ENCODE data around the gene DENND2C. TPM values are rescaled to one million over a fixed set of nuclear protein-coding genes. Genes with fewer than 3 reads are reported as not detected.
A peak's percentile ranks its signal among the peaks of the same experiment; 100 is the strongest.

The DENND2C gene
- total RNA-seq, 1 donor = 8.3 TPM

DNA sequence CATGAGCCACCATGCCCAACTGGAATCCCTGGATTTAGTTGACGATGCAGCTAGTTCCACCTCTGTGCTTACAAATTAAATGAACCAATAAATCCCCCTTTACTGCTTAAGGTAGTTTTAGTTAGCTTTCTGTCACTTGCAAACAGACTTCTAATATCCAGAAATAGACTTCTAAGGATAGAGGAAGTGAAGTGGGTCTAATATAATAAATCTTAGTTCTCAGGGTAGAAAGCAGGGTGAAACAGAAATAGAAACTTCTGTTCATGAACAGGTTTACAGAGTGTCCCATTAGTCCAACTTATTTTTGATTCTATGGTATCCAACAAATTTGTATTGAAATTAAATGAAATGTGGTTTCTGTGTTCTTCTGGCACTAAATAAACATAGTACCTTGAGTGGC, 108.5 kb downstream of the DENND2C start:
- H3K36me3 ChIP-seq (ENCODE audit: insufficient read depth, low read length) = peaks cover 7% of the 10 kb centered on the region
- TF ChIP-seq, protein P1, sequence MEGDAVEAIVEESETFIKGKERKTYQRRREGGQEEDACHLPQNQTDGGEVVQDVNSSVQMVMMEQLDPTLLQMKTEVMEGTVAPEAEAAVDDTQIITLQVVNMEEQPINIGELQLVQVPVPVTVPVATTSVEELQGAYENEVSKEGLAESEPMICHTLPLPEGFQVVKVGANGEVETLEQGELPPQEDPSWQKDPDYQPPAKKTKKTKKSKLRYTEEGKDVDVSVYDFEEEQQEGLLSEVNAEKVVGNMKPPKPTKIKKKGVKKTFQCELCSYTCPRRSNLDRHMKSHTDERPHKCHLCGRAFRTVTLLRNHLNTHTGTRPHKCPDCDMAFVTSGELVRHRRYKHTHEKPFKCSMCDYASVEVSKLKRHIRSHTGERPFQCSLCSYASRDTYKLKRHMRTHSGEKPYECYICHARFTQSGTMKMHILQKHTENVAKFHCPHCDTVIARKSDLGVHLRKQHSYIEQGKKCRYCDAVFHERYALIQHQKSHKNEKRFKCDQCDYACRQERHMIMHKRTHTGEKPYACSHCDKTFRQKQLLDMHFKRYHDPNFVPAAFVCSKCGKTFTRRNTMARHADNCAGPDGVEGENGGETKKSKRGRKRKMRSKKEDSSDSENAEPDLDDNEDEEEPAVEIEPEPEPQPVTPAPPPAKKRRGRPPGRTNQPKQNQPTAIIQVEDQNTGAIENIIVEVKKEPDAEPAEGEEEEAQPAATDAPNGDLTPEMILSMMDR (IDR thresholded peaks at IDR 0.05; ENCODE audit: extremely low read depth, low read depth, low read length) = no peak
- H3K4me3 ChIP-seq (ENCODE audit: insufficient read depth, low read length) = no peak overlapping the region
- no peak for DNase-seq (ENCODE audit: insufficient read length, low spot score, missing footprints)
- H3K27ac ChIP-seq (ENCODE audit: low read depth, low read length) = no peak overlapping the region
- no peaks in the 10 kb centered on the region for H3K9me3 ChIP-seq (ENCODE audit: low read depth, low read length)
- H3K27me3 ChIP-seq (ENCODE audit: insufficient read depth, low read length) = no peaks in the 10 kb centered on the region
- no peaks in the 10 kb centered on the region for H4K20me1 ChIP-seq (ENCODE audit: insufficient read depth, low read length)
- no peaks in the 10 kb centered on the region for H3K4me1 ChIP-seq (ENCODE audit: insufficient read depth, low read length)
- no peaks in the 10 kb centered on the region for H3K79me2 ChIP-seq (ENCODE audit: insufficient read depth, low read length)
- no peak overlapping the region for H2AFZ ChIP-seq (ENCODE audit: low read length)
- no peak overlapping the region for H3K4me2 ChIP-seq (ENCODE audit: insufficient read depth, low read length)

- DNase-seq (ENCODE audit: insufficient read length, low spot score, missing footprints) = no peak
- no peak overlapping the region for H3K4me2 ChIP-seq (ENCODE audit: insufficient read depth, low read length)
- H3K79me2 ChIP-seq (ENCODE audit: insufficient read depth, low read length) = no peaks in the 10 kb centered on the region
- H3K9me3 ChIP-seq (ENCODE audit: low read depth, low read length) = no peaks in the 10 kb centered on the region
- no peak overlapping the region for H2AFZ ChIP-seq (ENCODE audit: low read length)
- no peaks in the 10 kb centered on the region for H3K27me3 ChIP-seq (ENCODE audit: insufficient read depth, low read length)
- H3K4me3 ChIP-seq (ENCODE audit: insufficient read depth, low read length) = no peak overlapping the region
- H3K27ac ChIP-seq (ENCODE audit: low read depth, low read length) = no peak overlapping the region
- TF ChIP-seq, protein P1 (IDR thresholded peaks at IDR 0.05; ENCODE audit: extremely low read depth, low read depth, low read length) = no peak
- H4K20me1 ChIP-seq (ENCODE audit: insufficient read depth, low read length) = no peaks in the 10 kb centered on the region
- no peaks in the 10 kb centered on the region for H3K4me1 ChIP-seq (ENCODE audit: insufficient read depth, low read length)
- H3K36me3 ChIP-seq (ENCODE audit: insufficient read depth, low read length) = no peaks in the 10 kb centered on the region
Observed at GRCh38 chr1:114559356-114559755, 110.5 kb downstream of the DENND2C start.

DNA sequence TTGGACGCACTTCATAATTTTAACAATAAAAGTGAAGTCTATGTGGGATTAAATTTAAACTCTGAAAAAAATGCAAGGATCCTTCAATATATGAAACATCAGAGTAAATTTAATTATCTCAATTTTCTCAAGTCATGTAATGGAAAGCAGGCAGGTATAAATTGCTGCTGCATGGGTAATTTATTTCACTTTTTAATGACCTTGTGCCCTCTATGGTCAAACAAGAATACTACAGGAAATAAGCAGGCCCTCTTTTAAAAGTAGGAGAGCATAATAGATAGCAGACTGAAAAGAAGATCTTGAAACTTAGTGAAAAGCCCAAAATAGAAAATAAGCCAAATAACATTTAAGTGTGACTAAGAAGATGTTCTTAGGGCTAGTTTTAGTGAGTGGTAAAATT, 111.3 kb downstream of the DENND2C start:
- Histone ChIP-seq H3K4me2 (ENCODE audit: insufficient read depth, low read length) (no peak overlapping the region), H3K36me3 (ENCODE audit: insufficient read depth, low read length) (no peaks in the 10 kb centered on the region), H3K79me2 (ENCODE audit: insufficient read depth, low read length) (no peaks in the 10 kb centered on the region), H4K20me1 (ENCODE audit: insufficient read depth, low read length) (no peaks in the 10 kb centered on the region), H3K27ac (ENCODE audit: low read depth, low read length) (no peak overlapping the region), H3K4me1 (ENCODE audit: insufficient read depth, low read length) (no peaks in the 10 kb centered on the region), H3K27me3 (ENCODE audit: insufficient read depth, low read length) (no peaks in the 10 kb centered on the region), H2AFZ (ENCODE audit: low read length) (no peak overlapping the region), H3K4me3 (ENCODE audit: insufficient read depth, low read length) (no peak overlapping the region), H3K9me3 (ENCODE audit: low read depth, low read length) (no peaks in the 10 kb centered on the region)
- DNase-seq (ENCODE audit: insufficient read length, low spot score, missing footprints) = no peak
- TF ChIP-seq, protein P1 (IDR thresholded peaks at IDR 0.05; ENCODE audit: extremely low read depth, low read depth, low read length) = peak; percentile 43

- TF ChIP-seq, protein P1 (IDR thresholded peaks at IDR 0.05; ENCODE audit: extremely low read depth, low read depth, low read length) = no peak
- Histone ChIP-seq H3K36me3 (ENCODE audit: insufficient read depth, low read length) (no peaks in the 10 kb centered on the region), H3K4me3 (ENCODE audit: insufficient read depth, low read length) (no peak overlapping the region), H3K4me1 (ENCODE audit: insufficient read depth, low read length) (no peaks in the 10 kb centered on the region), H3K27ac (ENCODE audit: low read depth, low read length) (no peak overlapping the region), H3K79me2 (ENCODE audit: insufficient read depth, low read length) (no peaks in the 10 kb centered on the region), H3K4me2 (ENCODE audit: insufficient read depth, low read length) (no peak overlapping the region), H3K27me3 (ENCODE audit: insufficient read depth, low read length) (no peaks in the 10 kb centered on the region), H3K9me3 (ENCODE audit: low read depth, low read length) (no peaks in the 10 kb centered on the region), H4K20me1 (ENCODE audit: insufficient read depth, low read length) (no peaks in the 10 kb centered on the region), H2AFZ (ENCODE audit: low read length) (no peak overlapping the region)
- no peak for DNase-seq (ENCODE audit: insufficient read length, low spot score, missing footprints)
Observed at GRCh38 chr1:114554577-114554976, 115.3 kb downstream of the DENND2C start.
